ENCODE results near the gene PNCK. TPM values are rescaled to one million over a fixed set of nuclear protein-coding genes. Genes with fewer than 3 reads are reported as not detected.

Gene PNCK
- total and polyA plus RNA-seq, 10 of the 15 experiments (the other 5 are each of a cell fraction or from before 2014, with no cell fraction given): 0.21 to 0.67 (median 0.54) TPM; not detected in 7

- TF ChIP-seq, protein P1, sequence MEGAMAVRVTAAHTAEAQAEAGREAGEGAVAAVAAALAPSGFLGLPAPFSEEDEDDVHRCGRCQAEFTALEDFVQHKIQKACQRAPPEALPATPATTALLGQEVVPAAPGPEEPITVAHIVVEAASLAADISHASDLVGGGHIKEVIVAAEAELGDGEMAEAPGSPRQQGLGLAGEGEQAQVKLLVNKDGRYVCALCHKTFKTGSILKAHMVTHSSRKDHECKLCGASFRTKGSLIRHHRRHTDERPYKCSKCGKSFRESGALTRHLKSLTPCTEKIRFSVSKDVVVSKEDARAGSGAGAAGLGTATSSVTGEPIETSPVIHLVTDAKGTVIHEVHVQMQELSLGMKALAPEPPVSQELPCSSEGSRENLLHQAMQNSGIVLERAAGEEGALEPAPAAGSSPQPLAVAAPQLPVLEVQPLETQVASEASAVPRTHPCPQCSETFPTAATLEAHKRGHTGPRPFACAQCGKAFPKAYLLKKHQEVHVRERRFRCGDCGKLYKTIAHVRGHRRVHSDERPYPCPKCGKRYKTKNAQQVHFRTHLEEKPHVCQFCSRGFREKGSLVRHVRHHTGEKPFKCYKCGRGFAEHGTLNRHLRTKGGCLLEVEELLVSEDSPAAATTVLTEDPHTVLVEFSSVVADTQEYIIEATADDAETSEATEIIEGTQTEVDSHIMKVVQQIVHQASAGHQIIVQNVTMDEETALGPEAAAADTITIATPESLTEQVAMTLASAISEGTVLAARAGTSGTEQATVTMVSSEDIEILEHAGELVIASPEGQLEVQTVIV (IDR thresholded peaks at IDR 0.05; ENCODE audit: borderline replicate concordance, partially characterized antibody): no peak
- no peak for TF ChIP-seq RCOR1 (conservative IDR thresholded peaks at IDR 0.05; ENCODE audit: low read depth, low read length)
These were observed 46.1 kb upstream of the PNCK start (continued) for GRCh38 chrX:153719701-153720100.

GRCh38 chrX:153719238-153719637 lies 45.6 kb upstream of the PNCK start:
- H3K36me3 ChIP-seq (ENCODE audit: control insufficient read depth in 2 of 2, insufficient read depth in 2 of 2, low read length in 1 of 2): peaks cover 6 to 14% of the 10 kb centered on the region in 2 experiments
- ChIA-PET POLR2A (interaction anchor here (0.5 kb wide), 1 partner anchor 41 kb away, joined by 3 read pairs; no protein-coding TSS in a partner anchor), CTCF (interaction anchor here (1.4 kb wide), 1 partner anchor 11 kb away, joined by 3 read pairs; no protein-coding TSS in a partner anchor), RAD21 (ENCODE audit: unreplicated experiment) (no interaction called here), SMC1A (ENCODE audit: uncharacterized antibody, unreplicated experiment) (no interaction called here)
- no peak overlapping the region for H3K9ac ChIP-seq (ENCODE audit: control insufficient read depth, insufficient read depth, low read length)
- BruUV-seq (replicated peaks): no TSS peak
- in situ Hi-C loops (cut with MboI): loop anchor here (10.0 kb wide), 1 partner anchor 114 kb away; no protein-coding TSS in a partner anchor
- H4K20me1 ChIP-seq (ENCODE audit: control insufficient read depth, insufficient read depth): no peaks in the 10 kb centered on the region
- H3K4me3 ChIP-seq: no peak overlapping the region
- FAIRE-seq (no peak), DNase-seq (ENCODE audit: low read depth, low spot score) (no peak), ATAC-seq (no peak)
- H3K27ac ChIP-seq (ENCODE audit: control insufficient read depth, insufficient read depth): no peak overlapping the region
- no peaks in the 10 kb centered on the region for H3K4me1 ChIP-seq (ENCODE audit: control insufficient read depth, insufficient read depth, low read length)
- TF ChIP-seq POLR2A (IDR thresholded peaks at IDR 0.05; ENCODE audit: low read depth, low read length) (no peak), ATF7 (IDR thresholded peaks at IDR 0.05; ENCODE audit: low read depth) (no peak), STAT1 (conservative IDR thresholded peaks at IDR 0.05) (no peak)
- H3K27me3 ChIP-seq (replicated peaks in 1 of 2; ENCODE audit: control insufficient read depth in 2 of 2, insufficient read depth in 2 of 2, low read length in 1 of 2): no peaks in the 10 kb centered on the region
- peaks cover 17% of the 10 kb centered on the region for H3K79me2 ChIP-seq (ENCODE audit: control insufficient read depth, insufficient read depth, low read length)
- H3K4me2 ChIP-seq (ENCODE audit: control insufficient read depth, insufficient read depth): no peak overlapping the region
- no peak overlapping the region for H2AFZ ChIP-seq (ENCODE audit: control insufficient read depth, low read depth, low read length)
- no peaks in the 10 kb centered on the region for H3K9me3 ChIP-seq (replicated peaks; ENCODE audit: control insufficient read depth, insufficient read depth, low read length)
- intact Hi-C loops (cut with micrococcal nuclease; ENCODE audit: unreplicated experiment): no loop called here
- 42% methylated on average over 2 of the region's 2 CpGs for WGBS (ENCODE audit: insufficient coverage, insufficient replicate concordance, low lambda C conversion rate, missing lambda C conversion rate)
